GM18868 (cell line): ENCODE data around the gene CDC42BPA.
"Not testable (repeated sequence)": the region's sequence is repeated elsewhere in the genome, so short reads cannot be mapped to it uniquely, and the experiment has no call there.

ENCODE experiments used
- ATAC-seq: cut with Tn5 transposase; IDR thresholded peaks from one replicate; pipeline ENCODE4 v1.9.1; 2021; ENCODE audit warnings: mild to moderate bottlenecking, moderate library complexity; ENCODE audit not compliant: unreplicated experiment

Gene CDC42BPA

DNA sequence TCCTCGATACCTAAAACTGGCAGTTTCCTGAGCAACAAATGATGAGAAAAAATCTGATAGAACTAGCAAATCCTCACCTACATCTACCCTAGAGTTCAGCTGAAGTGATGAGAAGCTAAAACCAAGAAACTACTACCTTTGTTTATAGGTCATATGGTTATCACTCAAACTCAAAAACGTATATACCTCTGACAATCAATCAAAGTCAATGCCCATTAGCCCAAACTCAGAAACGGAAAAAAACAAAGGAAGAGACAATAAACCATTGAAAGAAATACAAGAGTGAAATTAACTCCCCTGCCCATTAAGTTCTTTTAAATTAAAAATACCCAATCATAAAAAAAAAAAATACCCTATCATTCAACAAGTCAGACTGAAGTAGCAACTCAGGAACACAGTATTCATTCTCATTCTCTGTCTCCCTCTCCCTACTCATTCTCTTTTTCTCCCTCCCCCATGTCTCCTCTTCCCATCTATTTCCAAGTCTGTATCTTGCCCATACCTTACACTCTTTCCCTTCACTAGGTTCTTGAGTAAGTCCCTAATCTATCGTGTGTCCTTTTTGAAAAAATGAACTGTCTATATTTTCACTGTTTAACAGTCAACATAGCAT lies 6.8 kb downstream of the CDC42BPA start:
- ATAC-seq, result no peak

DNA sequence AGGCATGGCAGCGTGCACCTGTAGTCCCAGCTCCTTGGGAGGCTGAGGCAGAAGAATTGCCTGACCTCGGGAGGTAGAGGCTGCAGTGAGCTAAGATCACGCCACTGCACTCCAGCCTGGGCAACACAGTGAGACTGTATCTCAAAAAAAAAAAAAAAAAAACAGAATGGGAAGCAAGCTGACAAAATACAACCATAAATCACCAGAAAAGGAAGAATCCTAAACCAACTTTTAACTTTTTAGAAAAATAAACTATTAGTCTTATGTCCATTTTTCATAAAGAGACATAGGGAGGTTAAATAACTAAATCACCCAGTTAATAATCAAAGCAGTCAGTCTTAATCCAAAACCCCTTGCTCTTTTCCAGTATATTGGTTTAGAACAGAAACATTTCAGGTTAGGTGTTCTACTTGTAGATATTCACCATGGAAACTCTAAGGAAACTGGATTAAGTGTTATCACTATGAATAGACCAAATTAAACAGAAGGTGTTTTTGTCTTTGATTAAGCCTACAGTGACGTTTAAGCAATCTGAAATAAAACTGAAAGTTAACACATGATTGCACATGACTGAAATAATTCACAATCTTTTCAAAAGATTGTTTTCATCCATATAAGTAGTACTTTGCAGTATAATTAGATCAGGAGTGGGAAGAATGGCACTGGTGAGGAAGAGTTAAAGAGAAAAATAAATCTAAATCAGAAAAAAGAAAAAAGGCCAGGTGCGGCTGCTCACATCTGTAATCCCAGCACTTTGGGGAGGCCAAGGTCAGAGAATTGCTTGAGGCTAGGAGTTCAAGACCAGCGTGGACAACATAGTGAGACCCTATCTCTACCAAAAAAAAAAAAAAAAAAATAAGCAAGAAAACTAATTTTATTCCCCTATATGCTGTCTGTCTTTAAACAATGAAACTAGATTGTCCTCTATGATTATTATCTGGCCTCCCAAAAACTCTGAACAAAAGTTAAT lies 9.6 kb downstream of the CDC42BPA start:
- no peak for ATAC-seq

DNA sequence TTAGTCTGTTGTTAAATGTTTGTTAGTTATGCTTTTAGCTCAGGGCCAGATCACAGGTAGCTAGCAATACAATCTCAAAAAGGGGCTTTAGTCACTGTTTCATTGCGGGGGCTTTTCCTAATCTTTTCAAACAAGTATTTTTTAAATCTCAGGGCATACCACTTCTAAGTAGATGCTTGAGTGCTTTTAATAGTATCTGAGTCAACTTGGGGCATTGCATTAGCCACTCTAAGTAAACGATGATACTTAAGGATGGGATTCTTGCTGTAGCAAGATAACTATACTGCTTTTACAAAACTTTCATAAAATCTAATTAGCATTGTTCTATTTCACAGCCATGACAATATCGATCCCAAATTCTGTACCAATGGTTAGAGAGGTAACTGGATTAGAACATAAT lies 11.6 kb downstream of the CDC42BPA start:
- no peak for ATAC-seq

DNA sequence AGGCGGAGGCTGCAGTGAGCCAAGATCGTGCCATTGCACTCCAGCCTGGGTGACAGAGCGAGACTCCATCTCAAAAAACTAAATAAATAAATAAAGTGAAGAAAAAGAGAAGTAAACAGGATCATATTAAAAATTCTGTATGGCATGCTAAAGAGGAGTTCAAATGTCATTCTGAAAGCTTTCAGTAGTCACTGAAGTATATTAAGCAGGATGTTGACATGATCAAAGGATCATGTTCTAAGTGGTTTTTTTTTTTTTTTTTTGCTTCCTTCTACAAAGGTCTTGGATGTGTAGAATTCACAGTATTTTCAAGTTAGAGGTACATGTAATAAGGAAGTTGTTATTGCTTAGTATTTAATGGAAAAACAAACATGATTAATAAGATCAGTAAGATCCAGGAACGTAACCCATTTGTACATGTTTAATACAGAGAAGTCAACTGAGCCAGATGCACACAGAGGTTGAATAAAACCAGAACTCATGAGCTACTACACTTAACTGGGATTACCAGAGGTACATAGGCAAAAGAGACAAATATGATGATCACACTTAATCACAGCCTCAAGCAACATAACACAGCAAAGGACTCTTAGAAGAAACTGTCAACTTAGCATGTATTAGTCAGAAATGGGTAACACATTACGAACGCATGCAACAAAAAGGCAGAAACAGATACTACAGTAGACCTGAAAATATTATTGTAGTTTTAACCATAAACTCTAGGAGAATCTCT lies 12.2 kb downstream of the CDC42BPA start:
- ATAC-seq, result no peak

DNA sequence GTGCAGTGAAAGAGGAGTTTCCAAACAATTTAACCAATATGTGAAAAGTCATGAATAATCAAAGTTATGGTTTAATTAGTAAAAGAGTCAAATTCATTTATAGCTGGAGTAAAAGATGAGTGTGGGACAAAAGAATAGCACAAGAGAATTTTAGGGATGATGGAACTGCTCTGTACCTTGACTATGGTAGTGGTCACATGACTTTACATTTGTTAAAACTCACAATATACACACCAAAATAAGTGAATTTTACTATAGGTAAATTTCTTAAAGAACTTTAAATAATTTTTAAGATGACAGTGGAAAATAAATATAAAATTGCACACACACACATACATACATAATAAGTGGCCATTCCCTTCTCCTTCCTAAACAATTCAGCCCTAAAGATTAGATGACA lies 13.6 kb downstream of the CDC42BPA start:
- no peak for ATAC-seq

DNA sequence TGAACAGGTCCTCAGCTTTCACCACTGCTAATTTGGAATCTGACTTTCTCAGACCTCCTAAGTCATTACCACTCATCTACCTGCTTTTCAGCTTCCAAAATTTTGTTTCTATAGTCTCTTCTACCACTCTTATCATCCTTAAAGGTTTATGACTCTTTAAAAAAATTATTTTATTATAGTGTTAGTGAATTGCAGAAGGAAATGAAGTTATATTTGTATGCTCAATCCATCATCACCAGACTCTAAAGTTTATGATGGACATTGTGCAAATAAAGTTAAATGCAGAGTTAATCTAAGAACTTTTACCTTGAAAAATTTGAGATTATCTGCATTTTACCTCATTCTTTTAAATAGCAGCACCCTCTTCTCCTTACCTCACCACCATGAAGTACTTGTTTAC lies 14.6 kb downstream of the CDC42BPA start:
- ATAC-seq, result no peak

DNA sequence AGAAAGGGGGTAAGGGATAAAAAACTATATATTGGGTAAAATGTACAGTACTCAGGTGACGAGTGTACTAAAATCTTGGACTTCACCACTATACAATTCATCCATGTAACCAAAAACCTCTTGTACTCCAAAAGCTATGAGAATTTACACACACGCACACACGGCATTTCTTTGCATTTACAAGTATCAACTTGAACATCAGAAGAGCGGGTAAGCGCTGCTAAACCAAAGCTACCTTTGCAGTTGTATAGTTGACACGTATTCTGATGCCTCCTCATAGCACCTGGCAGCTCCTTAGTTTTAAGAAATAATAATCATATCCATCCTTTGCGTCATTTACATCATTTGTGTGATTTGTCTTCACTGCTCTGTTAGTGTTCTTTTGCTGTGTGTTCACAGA lies 17.6 kb downstream of the CDC42BPA start:
- ATAC-seq, result no peak

DNA sequence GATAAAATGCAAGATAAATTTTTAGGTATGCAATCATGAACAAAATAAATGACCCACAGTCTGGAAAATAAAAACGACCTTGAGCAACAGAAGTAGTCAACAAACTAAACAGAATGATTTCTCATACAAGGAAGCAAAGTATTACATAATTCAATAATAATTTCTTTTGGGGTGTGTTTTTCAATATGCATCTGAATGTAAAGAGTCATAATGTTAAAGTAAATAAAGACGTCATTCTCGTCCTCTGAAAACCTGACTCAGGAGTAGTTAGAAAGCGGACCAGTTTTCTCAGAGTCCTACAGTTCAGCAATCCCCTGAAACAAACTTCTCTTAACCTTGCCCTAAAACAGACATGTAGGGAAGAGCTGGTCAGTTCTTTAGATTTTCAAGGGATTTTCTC lies 18.6 kb downstream of the CDC42BPA start:
- no peak for ATAC-seq

DNA sequence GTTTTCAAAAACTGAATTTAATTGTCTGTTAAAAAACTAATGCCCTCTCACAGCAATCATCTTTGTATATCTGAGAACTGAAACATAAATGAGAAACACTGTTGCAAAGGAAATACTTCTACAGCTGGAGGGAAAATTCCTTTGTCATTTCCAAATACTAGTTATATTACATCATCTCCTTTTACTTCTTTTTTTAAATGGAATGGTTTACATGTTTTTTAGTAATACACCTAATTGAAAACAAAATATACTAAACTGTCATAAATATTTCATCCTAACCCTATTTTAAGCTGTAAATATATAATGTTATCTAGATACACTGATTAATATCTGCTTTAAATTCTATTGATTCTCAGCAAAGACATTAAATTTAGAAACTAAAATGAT lies 19.1 kb downstream of the CDC42BPA start:
- ATAC-seq, result no peak

DNA sequence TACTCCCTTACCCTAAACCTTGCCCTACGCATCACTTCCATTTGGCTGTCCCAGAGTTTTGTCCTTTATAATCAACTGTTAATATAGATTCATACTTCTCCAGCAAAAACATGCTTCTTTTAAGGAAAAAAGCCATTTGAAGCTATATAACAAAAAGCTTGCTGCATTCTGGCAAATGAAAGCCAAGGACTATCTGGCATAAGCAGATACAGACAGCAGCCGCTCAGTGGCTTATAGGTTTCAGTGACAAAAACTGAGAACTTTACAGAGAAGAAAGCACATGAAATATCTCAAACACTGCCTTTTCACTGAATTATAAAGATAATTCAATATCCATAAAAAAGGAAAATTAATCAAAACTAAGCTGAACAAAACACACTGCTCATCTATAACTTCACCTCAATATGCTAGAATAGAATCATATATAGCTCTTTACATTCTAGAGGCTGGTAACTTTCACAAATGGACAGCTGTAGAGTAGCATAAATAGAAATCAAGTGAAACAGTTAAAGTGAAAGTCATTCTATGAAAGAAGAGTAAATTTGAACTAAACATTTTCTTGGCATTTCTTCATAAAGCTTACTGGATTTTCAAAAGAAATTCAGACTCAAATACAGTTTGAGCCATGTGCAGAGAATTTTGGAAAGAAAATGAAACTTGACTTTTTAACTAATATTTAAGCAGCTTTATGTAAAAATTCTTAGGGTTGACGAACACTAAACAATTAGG lies 19.6 kb downstream of the CDC42BPA start:
- ATAC-seq, result no peak

DNA sequence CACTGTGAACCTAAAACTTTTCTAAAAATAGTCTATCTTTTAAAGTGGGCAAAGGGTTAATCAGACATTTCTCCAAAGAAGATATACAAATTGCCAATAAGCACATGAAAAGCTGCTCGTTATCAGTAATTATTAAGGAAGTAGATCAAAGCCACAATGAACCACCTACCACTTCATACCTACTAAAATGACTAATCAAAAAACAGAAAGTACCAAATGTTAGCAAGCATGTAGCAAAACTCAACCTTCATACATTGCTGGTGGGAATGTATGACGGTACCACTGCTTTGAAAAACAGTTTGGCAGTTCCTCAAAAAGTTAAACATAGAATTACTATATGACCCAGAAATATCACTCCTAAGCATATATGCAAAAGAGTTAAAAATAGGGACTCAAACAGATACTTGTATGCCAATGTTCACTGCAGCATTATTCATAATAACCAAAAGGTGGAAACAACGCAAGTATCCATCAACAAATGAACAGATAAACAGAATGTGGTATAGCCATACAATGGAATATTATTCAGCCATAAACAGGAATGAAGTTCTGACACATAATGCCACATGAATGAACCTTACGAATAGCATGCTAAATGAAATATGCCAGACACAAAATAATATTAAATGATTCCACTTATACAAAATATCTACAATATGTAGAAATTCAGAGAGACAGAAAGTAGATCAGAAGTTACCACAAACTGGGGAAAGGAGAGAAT lies 21.1 kb downstream of the CDC42BPA start:
- no peak for ATAC-seq

DNA sequence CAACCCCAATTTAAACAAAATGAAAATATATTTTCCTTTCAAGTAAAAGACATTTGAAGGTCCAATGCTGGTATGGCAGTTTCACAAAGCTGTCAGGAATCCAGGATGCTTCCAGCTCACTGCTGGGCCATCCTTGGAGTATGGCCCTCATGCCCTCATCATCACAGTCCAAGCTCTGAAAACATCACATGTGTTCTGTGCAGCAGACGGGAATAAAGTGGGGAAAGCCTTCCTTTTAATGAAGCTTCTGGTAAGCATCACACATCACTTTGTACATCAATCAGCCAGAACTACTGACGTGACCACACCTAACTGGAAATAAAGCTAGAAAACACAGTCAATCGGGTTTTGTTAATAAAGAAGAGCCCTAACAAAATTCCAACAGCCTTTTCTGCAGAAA lies 22.7 kb downstream of the CDC42BPA start:
- no peak for ATAC-seq

DNA sequence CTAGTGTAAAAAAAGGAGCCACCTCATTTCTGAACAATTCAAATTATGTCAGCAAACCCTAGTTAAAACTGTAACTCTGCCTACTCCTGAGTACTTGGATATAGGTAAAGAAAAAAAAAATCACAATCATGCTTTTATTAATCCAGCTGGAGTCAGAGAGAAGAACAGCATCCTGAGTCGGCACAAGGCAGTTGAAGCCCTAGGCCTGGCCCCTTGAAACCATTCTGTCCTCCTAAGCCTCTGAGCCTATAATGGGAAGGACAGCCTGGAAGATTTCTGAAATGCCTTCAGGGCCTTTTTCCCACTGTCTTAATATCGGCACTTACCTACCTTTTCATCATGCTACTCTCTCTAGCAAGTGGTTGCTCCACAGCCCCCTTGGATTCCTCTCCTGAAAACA lies 32.5 kb downstream of the CDC42BPA start:
- ATAC-seq, result no peak

DNA sequence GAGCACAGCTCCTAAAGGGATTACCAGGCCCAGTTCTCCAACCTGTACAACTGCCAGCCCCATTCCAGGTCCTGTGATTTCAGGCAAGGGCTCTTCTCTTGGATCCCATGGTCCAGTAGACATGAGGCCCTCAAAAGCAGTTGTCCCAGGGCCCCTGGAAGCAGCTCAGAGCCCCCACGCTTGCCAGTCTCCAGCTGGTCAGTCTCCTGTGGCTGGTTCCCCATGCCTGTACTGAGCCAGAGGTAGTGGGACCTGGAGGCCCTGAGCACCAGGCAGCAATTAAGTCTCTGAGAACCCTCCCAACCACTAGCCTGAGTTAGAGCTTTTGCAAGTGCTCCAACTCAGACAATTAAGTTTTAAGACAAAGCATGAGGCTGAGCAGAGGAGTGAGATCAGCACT lies 36.9 kb downstream of the CDC42BPA start:
- ATAC-seq, result no peak

DNA sequence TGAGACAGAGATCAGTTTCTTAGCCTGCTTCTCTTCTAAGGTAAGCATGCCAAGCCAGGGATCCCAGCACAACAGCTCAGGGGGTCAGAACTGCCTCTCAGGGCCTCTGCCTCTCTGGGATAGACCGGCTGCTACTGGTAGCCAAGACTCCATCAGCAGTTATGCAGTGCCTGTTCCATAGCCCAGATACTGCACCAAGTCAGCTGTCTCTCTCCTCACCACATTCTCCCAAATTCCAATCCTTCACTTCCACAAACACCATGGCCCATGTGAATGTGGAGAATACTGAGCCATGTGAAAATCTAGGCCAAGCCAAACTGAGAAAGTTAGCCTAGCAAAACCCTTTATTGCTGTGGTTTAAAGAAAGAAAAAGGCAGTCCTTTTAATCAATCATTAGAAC lies 37.5 kb downstream of the CDC42BPA start:
- no peak for ATAC-seq

DNA sequence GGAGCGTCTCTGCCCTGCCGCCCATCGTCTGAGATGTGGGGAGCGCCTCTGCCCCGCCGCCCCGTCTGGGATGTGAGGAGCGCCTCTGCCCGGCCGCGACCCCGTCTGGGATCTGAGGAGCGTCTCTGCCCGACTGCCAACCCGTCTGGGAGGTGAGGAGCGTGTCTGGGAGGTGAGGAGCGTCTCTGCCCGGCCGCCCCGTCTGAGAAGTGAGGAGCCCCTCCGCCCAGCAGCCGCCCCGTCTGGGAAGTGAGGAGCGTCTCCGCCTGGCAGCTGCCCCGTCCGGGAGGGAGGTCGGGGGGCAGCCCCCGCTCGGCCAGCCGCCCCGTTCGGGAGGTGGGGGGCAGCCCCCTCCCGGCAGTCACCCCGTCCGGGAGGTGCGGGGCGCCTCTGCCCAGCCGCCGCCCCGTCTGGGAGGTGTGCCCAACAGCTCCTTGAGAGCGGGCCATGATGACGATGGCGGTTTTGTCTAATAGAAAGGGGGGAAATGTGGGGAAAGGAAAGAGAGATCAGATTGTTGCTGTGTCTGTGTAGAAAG lies 42.1 kb downstream of the CDC42BPA start:
- ATAC-seq, result not testable (repeated sequence)

DNA sequence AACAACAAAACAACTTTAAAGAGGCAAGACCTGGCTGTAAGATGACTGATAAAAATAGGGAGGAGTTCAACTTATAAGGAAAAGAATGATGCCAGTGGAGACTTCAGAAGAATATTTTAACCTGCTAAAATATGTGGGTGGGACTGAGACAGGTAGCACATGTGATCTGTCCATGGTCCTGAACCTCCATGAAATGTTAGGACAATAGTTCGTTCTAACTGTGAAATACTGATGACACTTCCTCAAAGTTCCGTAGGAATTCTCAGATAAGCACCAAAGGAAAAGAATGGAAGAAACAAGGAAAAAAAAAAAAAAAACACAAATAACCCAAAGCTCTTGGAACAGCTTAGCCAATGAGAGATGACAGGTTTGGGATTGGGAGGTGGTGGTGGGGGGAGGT lies 44.7 kb downstream of the CDC42BPA start:
- no peak for ATAC-seq

DNA sequence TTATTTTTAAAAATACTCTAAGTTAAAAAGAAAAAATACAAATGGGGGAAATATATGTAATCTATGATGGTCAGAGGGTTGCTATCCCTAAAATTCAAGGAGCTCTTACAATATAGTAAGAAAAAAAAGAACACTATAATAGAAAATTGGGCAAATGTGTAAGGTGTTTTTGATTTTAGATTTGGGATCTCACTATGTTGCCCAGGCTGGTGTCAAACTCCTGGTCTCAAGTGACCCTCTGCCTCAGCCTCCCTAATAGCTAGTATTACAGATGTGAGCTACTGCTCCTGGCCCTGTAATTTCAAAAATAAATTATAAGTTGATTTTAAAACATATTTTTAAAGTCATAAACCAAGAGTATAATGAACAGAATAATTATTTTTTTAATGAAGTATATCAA lies 45.9 kb downstream of the CDC42BPA start:
- ATAC-seq, result no peak

DNA sequence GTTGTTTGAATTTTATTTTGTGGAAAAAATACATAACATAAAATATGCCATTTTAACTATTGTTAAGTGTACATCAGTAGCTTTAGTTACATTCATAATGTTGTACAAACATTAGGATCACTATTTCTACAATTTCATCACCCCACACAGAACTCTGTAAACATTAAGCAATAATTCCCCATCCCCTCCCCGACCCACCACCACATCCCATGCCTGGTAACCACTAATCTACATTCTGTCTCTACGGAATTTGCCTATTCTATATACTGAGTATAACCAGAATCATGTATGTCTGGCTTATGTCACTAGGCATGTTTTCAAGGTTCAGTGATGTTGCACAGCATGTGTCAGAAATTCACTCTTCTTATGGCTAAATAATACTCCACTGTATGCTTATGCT lies 47.7 kb downstream of the CDC42BPA start:
- no peak for ATAC-seq

DNA sequence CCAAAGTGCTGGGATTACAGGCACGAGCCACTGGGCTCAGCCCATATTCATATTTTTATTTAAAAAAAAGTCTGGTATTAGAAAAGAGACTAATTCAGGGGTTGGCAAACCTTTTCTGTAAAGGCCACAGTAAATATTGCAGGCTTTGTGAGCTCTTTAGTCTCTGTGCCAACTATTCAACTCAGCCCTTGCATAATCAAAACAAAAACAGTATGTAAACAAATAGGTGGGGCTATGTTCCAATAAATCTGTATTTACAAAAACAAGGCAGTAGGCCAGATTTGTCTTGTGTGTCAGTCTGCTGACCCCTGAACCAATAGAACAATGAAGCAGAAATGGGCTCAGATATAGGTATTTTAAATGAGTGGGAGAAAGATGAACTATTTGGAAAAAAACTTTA lies 49.3 kb downstream of the CDC42BPA start:
- no peak for ATAC-seq
